ENCODE data around the gene ATRNL1.

Gene ATRNL1

GRCh38 chr10:115422624-115423023 lies 329.5 kb downstream of the ATRNL1 start:
- TF ChIP-seq, protein P1, sequence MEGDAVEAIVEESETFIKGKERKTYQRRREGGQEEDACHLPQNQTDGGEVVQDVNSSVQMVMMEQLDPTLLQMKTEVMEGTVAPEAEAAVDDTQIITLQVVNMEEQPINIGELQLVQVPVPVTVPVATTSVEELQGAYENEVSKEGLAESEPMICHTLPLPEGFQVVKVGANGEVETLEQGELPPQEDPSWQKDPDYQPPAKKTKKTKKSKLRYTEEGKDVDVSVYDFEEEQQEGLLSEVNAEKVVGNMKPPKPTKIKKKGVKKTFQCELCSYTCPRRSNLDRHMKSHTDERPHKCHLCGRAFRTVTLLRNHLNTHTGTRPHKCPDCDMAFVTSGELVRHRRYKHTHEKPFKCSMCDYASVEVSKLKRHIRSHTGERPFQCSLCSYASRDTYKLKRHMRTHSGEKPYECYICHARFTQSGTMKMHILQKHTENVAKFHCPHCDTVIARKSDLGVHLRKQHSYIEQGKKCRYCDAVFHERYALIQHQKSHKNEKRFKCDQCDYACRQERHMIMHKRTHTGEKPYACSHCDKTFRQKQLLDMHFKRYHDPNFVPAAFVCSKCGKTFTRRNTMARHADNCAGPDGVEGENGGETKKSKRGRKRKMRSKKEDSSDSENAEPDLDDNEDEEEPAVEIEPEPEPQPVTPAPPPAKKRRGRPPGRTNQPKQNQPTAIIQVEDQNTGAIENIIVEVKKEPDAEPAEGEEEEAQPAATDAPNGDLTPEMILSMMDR (IDR thresholded peaks at IDR 0.05; ENCODE audit: low read depth, low read length), result no peak
- no peak overlapping the region for H3K4me3 ChIP-seq (ENCODE audit: low read depth, low read length)

GRCh38 chr10:115427611-115428010 lies 334.4 kb downstream of the ATRNL1 start:
- TF ChIP-seq, protein P1 (IDR thresholded peaks at IDR 0.05; ENCODE audit: low read depth, low read length), result no peak
- H3K4me3 ChIP-seq (ENCODE audit: low read depth, low read length), result no peak overlapping the region

DNA sequence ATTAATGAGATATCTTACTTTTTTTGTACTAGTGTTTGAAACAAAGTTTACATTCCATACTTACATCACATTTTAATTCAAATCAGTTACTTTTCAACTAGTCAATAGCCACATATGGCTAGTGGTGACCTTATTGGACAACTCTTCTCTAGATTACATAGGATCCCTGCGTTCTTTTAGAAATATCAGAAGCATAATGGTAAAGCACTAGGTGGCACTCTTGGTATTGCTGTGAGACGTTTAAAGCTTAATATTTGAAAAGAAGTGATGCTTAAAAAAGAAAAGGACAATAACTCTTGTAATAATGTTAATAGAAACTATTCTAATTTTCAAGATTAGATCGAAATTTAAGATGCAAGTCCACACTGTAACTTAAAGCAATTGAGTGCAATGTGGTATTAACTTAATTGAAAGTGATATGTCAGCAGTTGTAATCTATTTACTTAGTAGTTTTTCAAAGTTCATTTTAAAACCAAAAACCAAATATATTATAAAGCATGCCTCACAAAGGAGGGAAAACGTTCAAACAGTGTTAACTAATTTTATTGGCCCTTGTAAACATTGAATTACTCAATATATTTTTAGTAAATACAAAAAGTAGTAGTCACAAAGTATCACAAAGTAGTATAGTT lies 339.1 kb downstream of the ATRNL1 start:
- TF ChIP-seq, protein P1 (IDR thresholded peaks at IDR 0.05; ENCODE audit: low read depth, low read length), result no peak
- H3K4me3 ChIP-seq (ENCODE audit: low read depth, low read length), result no peak overlapping the region

GRCh38 chr10:115436999-115437398 lies 343.8 kb downstream of the ATRNL1 start:
- TF ChIP-seq, protein P1 (IDR thresholded peaks at IDR 0.05; ENCODE audit: low read depth, low read length), result no peak
- no peak overlapping the region for H3K4me3 ChIP-seq (ENCODE audit: low read depth, low read length)

GRCh38 chr10:115441907-115442545 lies 348.9 kb downstream of the ATRNL1 start:
- H3K4me3 ChIP-seq (ENCODE audit: low read depth, low read length), result no peak overlapping the region
- TF ChIP-seq, protein P1 (IDR thresholded peaks at IDR 0.05; ENCODE audit: low read depth, low read length), result no peak

- no peak overlapping the region for H3K4me3 ChIP-seq (ENCODE audit: low read depth, low read length)
- TF ChIP-seq, protein P1 (IDR thresholded peaks at IDR 0.05; ENCODE audit: low read depth, low read length), result no peak
These were observed 363.6 kb downstream of the ATRNL1 start for GRCh38 chr10:115456812-115457211.

DNA sequence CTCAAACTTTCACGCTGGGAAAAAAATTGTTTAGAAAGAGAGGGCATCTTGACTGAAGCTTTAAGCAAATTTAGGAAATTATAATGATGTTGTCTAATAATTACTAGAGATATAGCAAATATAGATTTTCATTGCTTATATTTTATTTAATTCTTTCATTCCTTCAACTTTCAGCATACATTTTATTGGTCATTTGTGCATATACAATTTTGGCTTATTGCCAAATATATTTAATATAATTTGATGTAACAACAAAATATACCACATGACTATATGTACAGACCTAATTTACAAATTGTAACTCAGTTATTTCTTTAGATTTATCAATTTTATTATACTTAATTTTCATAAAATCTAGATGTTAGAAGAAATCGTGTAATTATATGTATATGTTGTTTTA lies 390.1 kb downstream of the ATRNL1 start:
- H3K4me3 ChIP-seq (ENCODE audit: low read depth, low read length), result no peak overlapping the region
- TF ChIP-seq, protein P1 (IDR thresholded peaks at IDR 0.05; ENCODE audit: low read depth, low read length), result no peak

Data from WI38 (cell line).